GM23248 (cell line): ENCODE results near the gene SP4. TPM values are rescaled to one million over a fixed set of nuclear protein-coding genes. Genes with fewer than 3 reads are reported as not detected.

Source experiments
- DNase-seq: peaks from one replicate; pipeline ENCODE4 v3.0.0-alpha.2; 2015
- H2AFZ ChIP-seq: fragments of 200-600 bp; sonication (generic); 2 replicates; pipeline ENCODE4 v1.6.1; 2016; ENCODE audit warnings: antibody characterized with exemption
- H3F3A ChIP-seq: fragments of 200-600 bp; sonication (generic); 2 replicates; pipeline ENCODE4 v1.6.1; 2016; ENCODE audit warnings: mild to moderate bottlenecking, antibody characterized with exemption, mixed run types; ENCODE audit not compliant: insufficient read depth
- H3K27ac ChIP-seq: fragments of 200-600 bp; sonication (generic); 2 replicates; pipeline ENCODE4 v1.5.1; 2016; ENCODE audit warnings: mild to moderate bottlenecking
- H3K27me3 ChIP-seq: fragments of 200-600 bp; sonication (generic); replicated peaks from 2 replicates; pipeline ENCODE4 v1.6.1; 2016; ENCODE audit warnings: mild to moderate bottlenecking; ENCODE audit not compliant: insufficient read depth
- H3K36me3 ChIP-seq: fragments of 200-600 bp; sonication (generic); 2 replicates; pipeline ENCODE4 v1.6.1; 2016; ENCODE audit warnings: low read depth, mild to moderate bottlenecking
- H3K4me1 ChIP-seq: fragments of 200-600 bp; sonication (generic); 2 replicates; pipeline ENCODE4 v1.6.1; 2016; ENCODE audit warnings: mild to moderate bottlenecking; ENCODE audit not compliant: insufficient read depth
- H3K4me2 ChIP-seq: fragments of 200-600 bp; sonication (generic); one replicate; pipeline ENCODE4 v1.6.1; 2016; ENCODE audit warnings: mild to moderate bottlenecking; ENCODE audit not compliant: unreplicated experiment
- H3K4me3 ChIP-seq: fragments of 200-600 bp; sonication (generic); 2 replicates; pipeline ENCODE4 v1.5.1; 2016; ENCODE audit warnings: mild to moderate bottlenecking
- H3K79me2 ChIP-seq: fragments of 200-600 bp; sonication (generic); 2 replicates; pipeline ENCODE4 v1.6.1; 2016; ENCODE audit warnings: mild to moderate bottlenecking; ENCODE audit not compliant: insufficient read depth
- H3K9ac ChIP-seq: fragments of 200-600 bp; sonication (generic); 2 replicates; pipeline ENCODE4 v1.6.1; 2016; ENCODE audit warnings: mild to moderate bottlenecking
- H3K9me2 ChIP-seq: fragments of 200-600 bp; sonication (generic); 2 replicates; pipeline ENCODE4 v1.6.1; 2016; ENCODE audit warnings: mixed run types, mild to moderate bottlenecking, moderate library complexity; ENCODE audit not compliant: insufficient read depth
- H3K9me3 ChIP-seq: fragments of 200-600 bp; sonication (generic); one replicate; pipeline ENCODE4 v1.6.1; 2017; ENCODE audit warnings: low read depth
- H4K20me1 ChIP-seq: fragments of 200-600 bp; sonication (generic); 2 replicates; pipeline ENCODE4 v1.6.0; 2016; ENCODE audit not compliant: insufficient read depth
- EZH2 ChIP-seq: fragments of 200-600 bp; sonication (generic); IDR thresholded peaks from 2 replicates; pipeline ENCODE4 v1.6.1; 2018; ENCODE audit warnings: antibody characterized with exemption, mild to moderate bottlenecking; ENCODE audit not compliant: insufficient read depth, poor library complexity, severe bottlenecking
- EZH2phosphoT487 ChIP-seq: fragments of 200-600 bp; sonication (generic); IDR thresholded peaks from 2 replicates; pipeline ENCODE4 v1.6.1; 2018; ENCODE audit warnings: antibody characterized with exemption, moderate library complexity, mild to moderate bottlenecking, low read depth; ENCODE audit not compliant: insufficient read depth
- WGBS, 2 experiments: methylation state at CpG; one replicate each; pipeline ENCODE4 v1.1.6; 2015 to 2017; ENCODE audit warnings: low lambda C conversion rate in 2 of 2, low coverage in 1 of 2; ENCODE audit errors: missing lambda C conversion rate in 2 of 2; 5-methylcytosine and 5-hydroxymethylcytosine counted together
- in situ Hi-C: fragments of 300-500 bp; cut with MboI; formaldehyde crosslinking; loops from 2 replicates; pipeline ENCODE4 v1.15.0; 2020
- polyA plus RNA-seq: library from polyadenylated mRNA; unstranded; fragments of >200 nt; fragmentation: Nextera tagmentation; extraction: Ambion mirVana; gene quantifications from 2 replicates; pipeline ENCODE4 v1.2.1, GENCODE V29; 2016
- total RNA-seq: library from RNA; depleted of rRNA; stranded (reverse); fragments of >200 nt; shearing (Covaris generic); gene quantifications from 2 replicates; pipeline ENCODE4 v1.2.3, GENCODE V29; 2014

The SP4 gene
- total and polyA plus RNA-seq, 2 experiments from 2014 or later = 2.1 to 3.5 TPM

DNA sequence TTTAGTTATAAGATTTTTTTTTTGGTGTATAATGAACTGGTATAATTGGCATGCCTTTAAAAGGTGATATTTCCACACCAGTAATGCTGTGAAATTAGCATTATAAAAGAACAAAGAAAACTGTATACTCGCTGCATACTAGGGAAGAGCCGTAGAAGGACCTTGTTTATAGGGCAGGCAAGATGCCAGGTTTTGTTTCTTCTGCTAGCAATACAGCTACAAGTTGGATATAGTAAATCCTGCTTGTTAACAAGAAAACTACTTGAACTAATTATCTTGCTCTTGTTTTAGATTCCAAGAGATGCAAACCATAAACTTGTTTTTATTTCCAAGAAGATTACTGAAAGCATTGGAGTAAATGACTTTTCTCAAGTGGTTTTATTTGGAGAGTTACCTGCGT, 116.8 kb downstream of the SP4 start:
- TF ChIP-seq EZH2phosphoT487 = no peak
- TF ChIP-seq EZH2 = no peak
- peaks cover 64% of the 10 kb centered on the region for H3K27me3 ChIP-seq

DNA sequence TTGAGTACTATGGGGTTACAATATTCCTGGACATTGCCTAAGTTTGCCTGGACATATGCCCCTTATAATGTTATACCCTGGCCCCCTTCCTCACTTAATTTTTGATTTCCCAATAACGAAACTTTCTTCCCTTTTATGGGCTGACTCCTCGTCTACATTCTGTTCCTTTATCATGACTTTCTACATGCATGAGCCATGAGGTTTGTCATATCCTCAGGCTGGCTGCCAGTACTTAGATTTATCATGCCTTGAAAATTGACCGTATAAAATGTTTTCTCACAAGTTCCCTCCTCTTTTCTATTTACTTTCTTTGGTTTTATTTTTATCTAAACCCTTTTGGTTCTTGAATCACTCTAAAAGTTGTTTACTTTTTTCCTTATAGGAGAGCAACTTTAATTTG, 119.6 kb downstream of the SP4 start:
- 36 to 38% methylated on average over 3 of the region's 3 CpGs for WGBS, 2 experiments
- no peak for DNase-seq

More for the DNA sequence above, 116.8 kb downstream of the SP4 start:
- in situ Hi-C loops = no loop called here
- H3K4me3 ChIP-seq = no peak overlapping the region
- DNase-seq = no peak
- no peak overlapping the region for H3K4me2 ChIP-seq
- H3K79me2 ChIP-seq = no peaks in the 10 kb centered on the region
- no peak overlapping the region for H2AFZ ChIP-seq
- no peaks in the 10 kb centered on the region for H3K9me3 ChIP-seq
- H3K36me3 ChIP-seq = no peaks in the 10 kb centered on the region
- no peaks in the 10 kb centered on the region for H4K20me1 ChIP-seq
- no peaks in the 10 kb centered on the region for H3K9me2 ChIP-seq
- no peak overlapping the region for H3K27ac ChIP-seq
- no peak overlapping the region for H3K9ac ChIP-seq
- 4% methylated on average over 3 of the region's 3 CpGs for WGBS, 2 experiments
- H3K4me1 ChIP-seq = no peaks in the 10 kb centered on the region
- no peaks in the 10 kb centered on the region for H3F3A ChIP-seq

DNA sequence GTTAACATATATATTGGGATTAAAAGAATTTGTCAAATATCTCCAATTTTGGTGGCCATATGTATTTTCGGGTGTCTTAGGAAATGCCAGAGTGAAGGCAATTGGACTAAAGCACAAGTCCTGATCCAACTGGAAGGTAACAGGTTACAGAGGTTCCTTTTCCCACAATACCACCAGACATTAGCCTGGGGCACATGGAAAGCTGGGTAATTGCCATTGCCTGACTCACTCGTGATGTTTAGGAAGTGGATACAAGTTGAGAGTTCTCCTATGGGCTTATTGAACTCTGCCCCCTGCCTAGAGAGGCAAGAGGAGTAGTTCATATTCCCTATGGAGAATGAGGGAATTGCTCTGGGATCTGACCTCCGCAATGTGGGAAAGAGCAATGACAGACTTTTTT, 120.6 kb downstream of the SP4 start:
- Histone ChIP-seq H3K36me3 (no peaks in the 10 kb centered on the region), H3K9ac (no peak overlapping the region), H3K9me2 (no peaks in the 10 kb centered on the region), H3K4me1 (no peaks in the 10 kb centered on the region), H2AFZ (no peak overlapping the region), H4K20me1 (no peaks in the 10 kb centered on the region), H3F3A (no peaks in the 10 kb centered on the region), H3K79me2 (no peaks in the 10 kb centered on the region), H3K27me3 (peaks cover 33% of the 10 kb centered on the region), H3K9me3 (no peaks in the 10 kb centered on the region), H3K4me3 (no peak overlapping the region), H3K27ac (no peak overlapping the region), H3K4me2 (no peak overlapping the region)
- no peak for DNase-seq
- in situ Hi-C loops = no loop called here
- 39 to 45% methylated on average over 3 of the region's 3 CpGs for WGBS, 2 experiments
- TF ChIP-seq EZH2phosphoT487 = no peak
- no peak for TF ChIP-seq EZH2

More for the DNA sequence above, 119.6 kb downstream of the SP4 start:
- Histone ChIP-seq H2AFZ (no peak overlapping the region), H3K27me3 (peaks cover 42% of the 10 kb centered on the region), H3K9me2 (no peaks in the 10 kb centered on the region), H3K9ac (no peak overlapping the region), H3K4me1 (no peaks in the 10 kb centered on the region), H3K36me3 (no peaks in the 10 kb centered on the region), H3F3A (no peaks in the 10 kb centered on the region), H3K4me3 (no peak overlapping the region), H4K20me1 (no peaks in the 10 kb centered on the region), H3K79me2 (no peaks in the 10 kb centered on the region), H3K27ac (no peak overlapping the region), H3K4me2 (no peak overlapping the region), H3K9me3 (no peaks in the 10 kb centered on the region)
- no peak for TF ChIP-seq EZH2
- in situ Hi-C loops = no loop called here

DNA sequence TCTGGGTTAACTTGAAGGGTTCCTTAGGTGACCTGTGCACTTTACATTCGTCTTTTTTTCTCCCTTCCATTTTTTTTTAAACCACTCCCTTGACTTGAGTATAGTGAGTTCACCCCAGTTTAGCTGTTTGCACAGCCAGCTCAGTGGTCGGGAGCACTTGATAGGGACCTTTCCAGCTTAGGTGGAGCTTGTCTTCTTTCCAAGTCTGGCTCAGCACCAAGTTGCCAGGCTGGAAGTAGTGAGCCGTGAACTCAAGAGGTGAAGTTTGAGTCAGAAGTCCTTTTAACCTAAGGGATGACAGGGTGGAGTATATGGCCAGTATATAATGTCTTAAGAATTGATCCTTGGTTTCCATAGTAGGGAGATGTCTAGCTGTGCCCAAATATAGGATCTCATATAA, 122.2 kb downstream of the SP4 start:
- 32 to 33% methylated on average over 3 of the region's 3 CpGs for WGBS, 2 experiments
- no peaks in the 10 kb centered on the region for H3K79me2 ChIP-seq
- no peak overlapping the region for H2AFZ ChIP-seq
- H3K9me3 ChIP-seq = no peaks in the 10 kb centered on the region
- no peaks in the 10 kb centered on the region for H3K9me2 ChIP-seq
- peaks cover 17% of the 10 kb centered on the region for H3K27me3 ChIP-seq
- H3K4me2 ChIP-seq = no peak overlapping the region
- TF ChIP-seq EZH2 = no peak
- no peak for TF ChIP-seq EZH2phosphoT487
- H3K4me1 ChIP-seq = no peaks in the 10 kb centered on the region
- H3K27ac ChIP-seq = no peak overlapping the region
- no peak overlapping the region for H3K9ac ChIP-seq
- H3F3A ChIP-seq = no peaks in the 10 kb centered on the region
- no peaks in the 10 kb centered on the region for H3K36me3 ChIP-seq
- no peak overlapping the region for H3K4me3 ChIP-seq
- DNase-seq = no peak
- no peaks in the 10 kb centered on the region for H4K20me1 ChIP-seq
- in situ Hi-C loops = no loop called here

DNA sequence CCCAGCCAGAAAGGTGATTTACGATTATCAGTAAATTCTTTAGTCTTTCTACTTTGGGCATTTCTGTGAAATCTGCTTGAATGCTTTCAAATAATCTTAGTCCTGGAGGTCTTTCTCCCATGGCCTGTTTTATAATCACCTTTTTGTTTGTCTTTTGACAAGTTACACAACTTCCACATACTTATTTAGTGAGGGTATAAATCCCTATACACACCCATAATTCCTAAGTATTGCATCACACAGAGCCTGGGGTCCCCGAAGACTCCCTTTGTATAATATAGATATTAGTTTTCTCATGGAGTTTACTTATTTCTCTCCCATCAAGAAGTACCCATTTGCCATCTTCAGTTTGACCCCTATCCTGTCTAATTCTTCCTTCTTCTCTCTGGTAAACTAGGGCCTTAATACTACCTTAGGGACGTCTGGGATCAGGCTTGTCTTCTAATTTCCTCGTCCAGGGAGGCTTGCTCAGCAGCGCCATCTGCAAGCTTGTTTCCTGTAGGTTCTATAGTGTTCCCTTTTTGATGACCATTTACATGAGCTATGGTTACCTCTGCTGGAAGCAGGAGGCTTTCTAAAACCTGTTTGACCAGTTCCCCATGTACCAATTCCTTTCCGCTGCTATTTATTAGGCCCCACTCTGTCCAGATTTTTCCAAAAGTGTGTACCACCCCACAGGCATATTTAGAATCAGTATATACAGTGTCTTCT, 123.1 kb downstream of the SP4 start:
- no peak overlapping the region for H3K27ac ChIP-seq
- no peaks in the 10 kb centered on the region for H3K4me1 ChIP-seq
- H3K9me2 ChIP-seq = no peaks in the 10 kb centered on the region
- no peaks in the 10 kb centered on the region for H3F3A ChIP-seq
- H3K79me2 ChIP-seq = no peaks in the 10 kb centered on the region
- H3K27me3 ChIP-seq = peaks cover 8% of the 10 kb centered on the region; the same call in 1 of the 2 replicates
- TF ChIP-seq EZH2phosphoT487 (no peak), EZH2 (no peak)
- in situ Hi-C loops = no loop called here
- no peak overlapping the region for H3K4me2 ChIP-seq
- no peaks in the 10 kb centered on the region for H3K9me3 ChIP-seq
- H4K20me1 ChIP-seq = no peaks in the 10 kb centered on the region
- no peak for DNase-seq
- H3K9ac ChIP-seq = no peak overlapping the region
- no peaks in the 10 kb centered on the region for H3K36me3 ChIP-seq
- no peak overlapping the region for H2AFZ ChIP-seq
- 18 to 28% methylated on average over 6 of the region's 6 CpGs for WGBS, 2 experiments
- no peak overlapping the region for H3K4me3 ChIP-seq
